ENCODE data around the gene RFTN1.

DNA sequence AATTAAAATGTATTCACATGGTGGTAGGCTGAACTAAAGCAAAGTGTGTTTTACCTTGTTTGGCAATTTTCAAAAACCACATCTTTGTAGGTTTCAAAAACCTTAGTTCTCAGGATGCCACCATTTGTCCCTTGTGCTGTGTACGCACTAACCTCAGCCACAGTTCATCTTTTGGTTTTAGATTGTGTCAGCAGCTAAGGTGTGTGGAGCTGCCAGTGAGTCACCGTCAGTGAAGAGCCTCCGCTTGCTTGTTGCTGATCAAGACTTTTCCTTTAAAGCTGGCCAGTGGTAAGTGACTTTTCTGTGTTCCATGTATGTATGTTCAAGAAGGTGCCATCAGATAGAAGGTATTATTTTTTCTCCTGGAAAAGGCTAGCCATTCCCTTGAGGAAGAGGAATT is 227.3 kb downstream of the RFTN1 start:
- TF ChIP-seq POLR2A (IDR thresholded peaks at IDR 0.05) (no peak), EP300 (IDR thresholded peaks at IDR 0.05) (no peak)
- TF ChIP-seq, protein P1, sequence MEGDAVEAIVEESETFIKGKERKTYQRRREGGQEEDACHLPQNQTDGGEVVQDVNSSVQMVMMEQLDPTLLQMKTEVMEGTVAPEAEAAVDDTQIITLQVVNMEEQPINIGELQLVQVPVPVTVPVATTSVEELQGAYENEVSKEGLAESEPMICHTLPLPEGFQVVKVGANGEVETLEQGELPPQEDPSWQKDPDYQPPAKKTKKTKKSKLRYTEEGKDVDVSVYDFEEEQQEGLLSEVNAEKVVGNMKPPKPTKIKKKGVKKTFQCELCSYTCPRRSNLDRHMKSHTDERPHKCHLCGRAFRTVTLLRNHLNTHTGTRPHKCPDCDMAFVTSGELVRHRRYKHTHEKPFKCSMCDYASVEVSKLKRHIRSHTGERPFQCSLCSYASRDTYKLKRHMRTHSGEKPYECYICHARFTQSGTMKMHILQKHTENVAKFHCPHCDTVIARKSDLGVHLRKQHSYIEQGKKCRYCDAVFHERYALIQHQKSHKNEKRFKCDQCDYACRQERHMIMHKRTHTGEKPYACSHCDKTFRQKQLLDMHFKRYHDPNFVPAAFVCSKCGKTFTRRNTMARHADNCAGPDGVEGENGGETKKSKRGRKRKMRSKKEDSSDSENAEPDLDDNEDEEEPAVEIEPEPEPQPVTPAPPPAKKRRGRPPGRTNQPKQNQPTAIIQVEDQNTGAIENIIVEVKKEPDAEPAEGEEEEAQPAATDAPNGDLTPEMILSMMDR (IDR thresholded peaks at IDR 0.05), result no peak

Data from tibial nerve (tissue), 4 donors.